Measurements from ENCODE around the gene FABP3. TPM values are rescaled to one million over a fixed set of nuclear protein-coding genes. Genes with fewer than 3 reads are reported as not detected.

Gene FABP3
- total RNA-seq, 1 donor from 2014 or later: 1.1 TPM

- Mint-ChIP-seq H3K4me3 (ENCODE audit: unreplicated experiment) (no peak overlapping the region), H3K9me3 (ENCODE audit: unreplicated experiment) (no peaks in the 10 kb centered on the region), H3K27ac (ENCODE audit: unreplicated experiment) (no peak overlapping the region), H3K27me3 (ENCODE audit: unreplicated experiment) (peaks cover 18% of the 10 kb centered on the region), H3K36me3 (ENCODE audit: low read depth, unreplicated experiment) (no peaks in the 10 kb centered on the region), H3K4me1 (ENCODE audit: unreplicated experiment) (peaks cover 8% of the 10 kb centered on the region)
- no peak for TF ChIP-seq CTCF (IDR thresholded peaks at IDR 0.05; ENCODE audit: unreplicated experiment)
- DNase-seq (ENCODE audit: low spot score): no peak
These were observed 36.0 kb upstream of the FABP3 start for GRCh38 chr1:31408788-31409318.

GRCh38 chr1:31407029-31407626 lies 34.3 kb upstream of the FABP3 start:
- H3K4me1 Mint-ChIP-seq (ENCODE audit: unreplicated experiment): peaks cover 6% of the 10 kb centered on the region
- H3K27ac Mint-ChIP-seq (ENCODE audit: unreplicated experiment): no peak overlapping the region
- H3K9me3 Mint-ChIP-seq (ENCODE audit: unreplicated experiment): no peaks in the 10 kb centered on the region
- peak; percentile 44 for DNase-seq (ENCODE audit: low spot score)
- H3K27me3 Mint-ChIP-seq (ENCODE audit: unreplicated experiment): peaks cover 12% of the 10 kb centered on the region
- no peak for TF ChIP-seq CTCF (IDR thresholded peaks at IDR 0.05; ENCODE audit: unreplicated experiment)
- H3K4me3 Mint-ChIP-seq (ENCODE audit: unreplicated experiment): peak overlapping the region; percentile 31
- no peaks in the 10 kb centered on the region for H3K36me3 Mint-ChIP-seq (ENCODE audit: low read depth, unreplicated experiment)

- no peak overlapping the region for H3K4me3 Mint-ChIP-seq (ENCODE audit: unreplicated experiment)
- TF ChIP-seq CTCF (IDR thresholded peaks at IDR 0.05; ENCODE audit: unreplicated experiment): no peak
- H3K36me3 Mint-ChIP-seq (ENCODE audit: low read depth, unreplicated experiment): no peaks in the 10 kb centered on the region
- DNase-seq (ENCODE audit: low spot score): no peak
- no peaks in the 10 kb centered on the region for H3K9me3 Mint-ChIP-seq (ENCODE audit: unreplicated experiment)
- peaks cover 9% of the 10 kb centered on the region for H3K27me3 Mint-ChIP-seq (ENCODE audit: unreplicated experiment)
- no peak overlapping the region for H3K27ac Mint-ChIP-seq (ENCODE audit: unreplicated experiment)
- peaks cover 6% of the 10 kb centered on the region for H3K4me1 Mint-ChIP-seq (ENCODE audit: unreplicated experiment)
These were observed 32.8 kb upstream of the FABP3 start for GRCh38 chr1:31405578-31406245.

- TF ChIP-seq CTCF (IDR thresholded peaks at IDR 0.05; ENCODE audit: unreplicated experiment): no peak
- peaks cover 10% of the 10 kb centered on the region for H3K27me3 Mint-ChIP-seq (ENCODE audit: unreplicated experiment)
- H3K36me3 Mint-ChIP-seq (ENCODE audit: low read depth, unreplicated experiment): no peaks in the 10 kb centered on the region
- H3K4me1 Mint-ChIP-seq (ENCODE audit: unreplicated experiment): peaks cover 11% of the 10 kb centered on the region
- H3K9me3 Mint-ChIP-seq (ENCODE audit: unreplicated experiment): no peaks in the 10 kb centered on the region
- DNase-seq (ENCODE audit: low spot score): no peak
- H3K4me3 Mint-ChIP-seq (ENCODE audit: unreplicated experiment): no peak overlapping the region
- H3K27ac Mint-ChIP-seq (ENCODE audit: unreplicated experiment): no peak overlapping the region
These were observed 28.4 kb upstream of the FABP3 start for GRCh38 chr1:31401241-31401640.

- Mint-ChIP-seq H3K27ac (ENCODE audit: unreplicated experiment) (peak overlapping the region; percentile 5), H3K4me1 (ENCODE audit: unreplicated experiment) (peaks cover 11% of the 10 kb centered on the region), H3K27me3 (ENCODE audit: unreplicated experiment) (peaks cover 10% of the 10 kb centered on the region), H3K36me3 (ENCODE audit: low read depth, unreplicated experiment) (no peaks in the 10 kb centered on the region), H3K4me3 (ENCODE audit: unreplicated experiment) (no peak overlapping the region), H3K9me3 (ENCODE audit: unreplicated experiment) (no peaks in the 10 kb centered on the region)
- DNase-seq (ENCODE audit: low spot score): no peak
- TF ChIP-seq CTCF (IDR thresholded peaks at IDR 0.05; ENCODE audit: unreplicated experiment): no peak
These were observed 27.5 kb upstream of the FABP3 start for GRCh38 chr1:31400393-31400792.

All from endothelial cell (in vitro differentiated cells).